GM19372 (cell line): ENCODE measurements around the gene TSEN54.

Experiments used
- ATAC-seq: cut with Tn5 transposase; IDR thresholded peaks from one replicate; pipeline ENCODE4 v1.9.1; 2021; ENCODE audit warnings: mild to moderate bottlenecking, low read depth, moderate library complexity; ENCODE audit not compliant: unreplicated experiment

TSEN54 gene

DNA sequence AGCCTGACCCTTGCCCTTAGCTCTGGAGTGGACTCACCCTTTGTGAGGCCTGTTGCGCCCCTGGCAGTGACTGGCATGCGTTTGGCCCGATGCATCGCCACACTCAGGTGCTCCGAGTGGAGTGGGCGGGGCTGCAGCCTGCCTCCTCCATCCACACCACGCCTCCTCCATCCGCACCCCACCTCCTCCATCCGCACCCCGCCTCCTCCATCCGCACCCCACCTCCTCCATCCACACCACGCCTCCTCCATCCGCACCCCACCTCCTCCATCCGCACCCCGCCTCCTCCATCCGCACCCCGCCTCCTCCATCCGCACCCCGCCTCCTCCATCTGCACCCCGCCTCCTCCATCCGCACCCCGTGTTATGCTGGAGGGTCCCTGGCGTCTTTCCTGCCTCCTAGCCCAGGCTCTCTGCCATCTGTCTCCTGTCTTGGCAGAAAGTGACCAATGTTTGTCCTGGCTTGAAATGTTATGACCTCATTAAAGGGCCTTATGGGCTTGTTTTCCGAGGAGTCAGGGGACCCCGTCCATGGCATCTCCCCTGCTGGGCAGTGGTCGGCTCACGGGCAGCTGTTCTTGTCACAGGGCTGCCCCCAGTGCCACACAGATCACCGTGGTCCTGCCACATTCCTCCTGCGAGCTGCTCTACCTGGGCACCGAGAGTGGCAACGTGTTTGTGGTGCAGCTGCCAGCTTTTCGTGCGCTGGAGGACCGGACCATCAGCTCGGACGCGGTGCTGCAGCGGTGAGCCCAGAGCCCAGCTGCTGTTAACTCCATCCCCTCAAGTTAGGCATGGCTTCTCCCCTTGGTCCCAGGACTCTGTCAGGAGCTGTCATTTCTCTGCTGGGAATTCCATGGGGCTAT lies 42.6 kb downstream of the TSEN54 start:
- ATAC-seq: no peak

DNA sequence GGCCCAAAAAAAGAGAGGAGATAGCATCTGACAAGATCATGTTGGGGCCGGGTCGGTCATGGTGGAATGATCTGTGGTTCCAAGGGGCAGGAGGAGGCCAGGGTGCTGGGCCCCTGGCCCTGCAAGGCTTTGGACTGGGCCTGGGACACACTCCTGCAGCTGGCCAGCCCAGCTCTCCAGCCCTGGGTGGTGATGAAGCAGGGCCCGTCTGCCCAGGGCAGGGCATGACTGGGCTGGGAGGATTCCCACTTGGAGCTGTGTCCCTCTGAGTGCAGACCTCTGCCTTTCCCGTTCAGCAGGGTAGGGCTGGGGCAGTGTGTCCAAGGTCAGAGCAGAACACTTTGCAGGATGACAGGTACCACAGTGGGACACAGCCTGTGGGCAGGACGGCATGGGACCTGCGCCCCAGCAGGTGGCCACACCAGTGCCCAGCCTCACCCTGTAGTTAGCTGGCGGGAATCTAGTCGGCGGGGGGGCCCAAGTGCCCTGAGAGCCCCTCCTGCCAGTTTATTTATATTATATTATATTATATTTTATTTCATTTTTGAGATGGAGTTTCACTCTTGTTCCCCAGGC lies 43.7 kb downstream of the TSEN54 start:
- no peak for ATAC-seq

DNA sequence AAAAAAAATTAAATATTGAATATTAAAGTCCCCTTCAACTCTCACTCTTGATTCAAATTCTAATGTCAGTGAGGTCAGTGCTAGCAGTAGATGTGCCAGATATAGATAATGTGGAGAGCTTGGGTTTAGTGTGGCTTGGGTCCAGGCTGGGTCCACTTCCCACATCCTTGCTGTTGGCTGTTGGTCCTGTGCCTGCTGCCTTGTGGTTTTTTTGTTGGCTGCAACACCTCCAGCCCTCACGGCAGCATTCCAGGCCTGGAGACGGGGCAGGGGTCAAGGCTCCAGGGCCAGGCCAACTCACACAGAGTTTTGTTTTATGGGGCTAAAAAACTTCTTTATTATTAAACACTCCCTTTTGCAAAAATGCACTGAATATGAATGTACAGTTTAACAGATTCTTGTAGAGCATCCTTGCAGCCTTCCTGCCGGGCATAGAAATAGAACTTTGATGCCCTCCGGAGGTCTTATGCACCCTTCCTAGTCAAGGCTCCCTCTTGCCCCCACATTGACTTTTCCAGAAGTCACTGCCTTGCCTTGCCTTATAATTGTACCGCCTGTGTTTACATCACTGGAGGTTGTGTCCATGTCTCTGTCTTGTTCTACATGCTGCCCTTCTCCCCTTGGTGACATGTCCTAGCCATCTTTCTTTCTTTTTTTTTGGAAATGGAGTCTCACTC lies 45.7 kb downstream of the TSEN54 start:
- no peak for ATAC-seq

DNA sequence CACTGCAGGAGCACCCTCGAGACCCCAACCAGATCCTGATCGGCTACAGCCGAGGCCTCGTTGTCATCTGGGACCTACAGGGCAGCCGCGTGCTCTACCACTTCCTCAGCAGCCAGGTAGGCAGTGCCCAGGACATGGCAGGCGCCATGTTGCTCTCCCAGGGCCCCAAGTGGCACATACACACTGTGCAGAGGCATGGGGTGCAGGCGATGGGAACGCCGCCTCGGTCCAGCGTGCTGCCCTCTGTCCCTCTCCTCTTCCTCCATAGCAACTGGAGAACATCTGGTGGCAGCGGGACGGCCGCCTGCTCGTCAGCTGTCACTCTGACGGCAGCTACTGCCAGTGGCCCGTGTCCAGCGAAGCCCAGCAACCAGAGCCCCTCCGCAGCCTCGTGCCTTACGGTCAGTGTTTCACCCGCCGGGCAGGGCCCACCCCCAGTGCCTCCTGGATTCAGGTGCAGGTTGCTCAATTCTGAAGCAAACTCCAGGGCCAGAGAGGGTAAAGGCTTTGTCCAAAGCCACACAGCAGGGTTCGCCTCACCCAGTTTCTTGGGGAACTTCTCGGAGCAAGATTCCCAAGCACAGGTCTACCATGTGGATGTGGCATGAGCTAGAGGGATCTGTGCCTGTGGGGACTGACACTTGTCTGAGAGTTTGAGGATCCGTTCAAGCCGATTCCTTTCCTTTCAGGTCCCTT lies 46.9 kb downstream of the TSEN54 start:
- ATAC-seq: no peak

DNA sequence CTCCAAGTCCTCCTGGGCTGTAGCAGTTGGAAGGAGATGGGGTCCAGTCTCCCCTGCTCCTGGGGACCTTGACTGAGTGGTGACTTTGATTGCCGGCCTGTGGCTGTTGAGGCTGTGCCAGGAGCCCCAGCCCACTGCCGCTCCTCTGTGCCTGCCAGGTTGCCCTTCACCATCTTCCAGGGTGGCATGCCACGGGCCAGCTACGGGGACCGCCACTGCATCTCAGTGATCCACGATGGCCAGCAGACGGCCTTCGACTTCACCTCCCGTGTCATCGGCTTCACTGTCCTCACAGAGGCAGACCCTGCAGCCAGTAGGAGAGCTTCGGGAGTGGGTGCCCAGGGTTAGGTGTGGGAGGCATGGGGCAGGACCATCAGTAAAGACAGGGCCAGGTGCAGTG lies 47.9 kb downstream of the TSEN54 start:
- no peak for ATAC-seq

DNA sequence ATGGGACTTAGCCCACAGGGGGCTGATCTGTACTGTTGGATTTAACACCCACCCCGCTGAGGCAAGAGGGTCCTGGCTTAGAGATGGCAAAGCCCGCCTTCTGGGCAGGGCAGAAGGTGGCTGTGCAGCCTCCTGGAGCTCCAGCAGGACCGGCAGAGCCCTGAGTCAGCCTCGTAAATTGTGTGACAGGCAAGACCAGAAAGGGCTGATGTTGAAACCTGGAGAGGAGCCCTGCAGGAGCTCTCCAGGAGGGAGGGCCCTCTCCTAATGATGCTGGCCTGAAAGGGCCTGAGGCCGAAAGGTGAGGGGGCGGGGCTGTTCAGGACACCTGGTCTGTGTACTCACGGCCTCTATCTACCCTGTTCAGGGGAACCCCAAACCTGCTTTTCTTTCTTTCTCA lies 48.7 kb downstream of the TSEN54 start:
- no peak for ATAC-seq

DNA sequence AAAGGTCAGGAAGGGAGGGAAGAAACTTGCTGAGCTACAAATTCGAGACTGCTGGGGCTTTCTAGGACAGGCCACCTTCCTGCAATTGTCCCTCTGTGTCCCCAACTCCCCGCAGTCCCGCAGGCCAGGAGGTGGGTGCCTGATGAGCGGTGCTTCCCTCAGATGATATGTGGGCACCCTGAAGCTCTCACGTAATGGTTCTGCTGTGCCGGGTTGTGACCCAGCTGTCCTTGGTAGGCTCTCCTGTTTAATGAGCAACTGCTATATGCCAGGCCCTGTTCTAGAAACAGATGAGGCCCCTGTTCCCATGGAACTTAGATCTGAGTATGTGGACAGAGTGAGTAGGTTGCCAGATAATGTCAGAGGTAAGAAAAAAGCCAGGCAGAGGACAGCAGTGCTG lies 49.3 kb downstream of the TSEN54 start:
- no peak for ATAC-seq

DNA sequence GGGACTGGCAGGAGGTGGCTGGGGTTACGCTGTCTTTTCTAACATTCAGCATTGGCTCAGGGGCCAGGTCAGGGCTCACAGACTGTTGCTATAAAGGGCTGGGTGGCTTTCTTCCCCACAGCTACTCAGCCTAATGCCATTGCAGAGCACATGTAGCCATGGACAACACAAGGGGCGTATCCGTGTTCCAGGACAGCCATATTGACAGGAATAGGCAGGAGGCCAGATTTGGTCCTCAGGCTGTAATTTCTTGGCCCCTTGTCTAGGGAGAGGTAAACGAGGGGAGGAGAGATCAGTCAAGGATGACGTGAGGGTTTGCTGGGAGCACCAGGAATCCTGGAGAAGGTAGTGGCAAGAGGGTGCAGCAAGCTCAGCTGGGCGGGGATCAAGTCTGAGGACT lies 50.1 kb downstream of the TSEN54 start:
- ATAC-seq: no peak

DNA sequence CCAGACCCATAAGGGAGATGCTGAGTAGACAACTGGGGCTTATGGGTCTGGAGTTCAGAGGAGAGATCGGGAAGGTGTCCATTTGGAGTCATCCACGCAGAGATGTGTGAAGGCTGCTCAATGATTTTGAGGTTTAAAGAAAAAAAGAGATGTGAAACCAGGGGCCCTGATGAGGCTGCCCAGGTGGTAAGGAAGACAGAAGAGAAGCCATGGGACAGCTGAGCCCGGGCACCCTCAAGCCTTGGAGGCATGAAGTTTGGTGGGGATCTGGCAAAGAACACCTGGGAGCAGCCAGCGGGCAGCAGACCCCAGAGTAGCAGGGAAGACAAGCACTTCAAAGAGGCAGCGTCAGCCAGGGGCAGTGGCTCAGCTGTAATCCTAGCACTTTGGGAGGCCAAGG lies 50.5 kb downstream of the TSEN54 start:
- no peak for ATAC-seq

DNA sequence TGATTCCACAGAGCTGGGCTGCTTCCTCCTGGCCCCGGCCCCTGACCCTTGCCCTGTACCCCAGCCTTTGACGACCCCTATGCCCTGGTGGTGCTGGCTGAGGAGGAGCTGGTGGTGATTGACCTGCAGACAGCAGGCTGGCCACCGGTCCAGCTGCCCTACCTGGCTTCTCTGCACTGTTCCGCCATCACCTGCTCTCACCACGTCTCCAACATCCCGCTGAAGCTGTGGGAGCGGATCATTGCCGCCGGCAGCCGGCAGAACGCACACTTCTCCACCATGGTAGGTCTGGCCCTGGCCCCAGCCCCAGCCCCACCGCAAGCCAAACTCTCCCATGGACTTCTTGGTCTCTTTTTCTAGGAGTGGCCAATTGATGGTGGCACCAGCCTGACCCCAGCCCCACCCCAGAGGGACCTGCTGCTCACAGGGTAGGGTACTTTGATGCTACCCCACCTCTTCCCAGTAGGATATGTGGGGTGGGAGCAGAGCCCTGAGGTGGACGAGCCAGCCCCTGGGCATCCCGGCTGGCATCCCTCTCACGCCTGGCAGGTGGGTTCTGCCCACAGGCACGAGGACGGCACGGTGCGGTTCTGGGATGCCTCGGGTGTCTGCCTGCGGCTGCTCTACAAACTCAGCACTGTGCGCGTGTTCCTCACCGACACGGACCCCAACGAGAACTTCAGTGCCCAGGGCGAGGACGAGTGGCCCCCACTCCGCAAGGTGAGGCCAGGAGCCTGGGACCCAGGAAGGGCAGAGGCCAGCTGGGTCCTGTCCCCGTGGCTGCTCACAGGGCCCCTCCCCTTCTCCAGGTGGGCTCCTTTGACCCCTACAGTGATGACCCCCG lies 52.3 kb downstream of the TSEN54 start:
- ATAC-seq: no peak

DNA sequence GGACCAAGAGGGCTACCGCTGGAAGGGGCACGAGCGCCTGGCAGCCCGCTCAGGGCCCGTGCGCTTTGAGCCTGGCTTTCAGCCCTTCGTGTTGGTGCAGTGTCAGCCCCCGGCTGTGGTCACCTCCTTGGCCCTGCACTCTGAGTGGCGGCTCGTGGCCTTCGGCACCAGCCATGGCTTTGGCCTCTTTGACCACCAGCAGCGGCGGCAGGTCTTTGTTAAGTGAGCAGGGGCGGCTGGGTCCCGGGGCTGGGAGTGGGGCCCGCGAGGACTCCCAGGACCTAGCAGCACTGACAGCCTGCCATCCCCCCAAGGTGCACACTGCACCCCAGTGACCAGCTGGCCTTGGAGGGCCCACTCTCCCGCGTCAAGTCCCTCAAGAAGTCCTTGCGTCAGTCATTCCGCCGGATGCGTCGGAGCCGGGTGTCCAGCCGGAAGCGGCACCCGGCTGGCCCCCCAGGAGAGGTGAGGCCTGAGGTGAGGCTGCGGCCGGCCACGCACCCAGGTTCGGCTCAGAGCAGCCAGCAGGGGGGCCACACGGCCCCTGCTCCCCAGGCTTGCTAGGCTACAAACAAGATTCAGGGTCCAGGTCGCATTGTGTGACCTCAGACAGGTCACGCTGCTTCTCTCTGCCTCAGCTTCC lies 53.8 kb downstream of the TSEN54 start:
- ATAC-seq: no peak

DNA sequence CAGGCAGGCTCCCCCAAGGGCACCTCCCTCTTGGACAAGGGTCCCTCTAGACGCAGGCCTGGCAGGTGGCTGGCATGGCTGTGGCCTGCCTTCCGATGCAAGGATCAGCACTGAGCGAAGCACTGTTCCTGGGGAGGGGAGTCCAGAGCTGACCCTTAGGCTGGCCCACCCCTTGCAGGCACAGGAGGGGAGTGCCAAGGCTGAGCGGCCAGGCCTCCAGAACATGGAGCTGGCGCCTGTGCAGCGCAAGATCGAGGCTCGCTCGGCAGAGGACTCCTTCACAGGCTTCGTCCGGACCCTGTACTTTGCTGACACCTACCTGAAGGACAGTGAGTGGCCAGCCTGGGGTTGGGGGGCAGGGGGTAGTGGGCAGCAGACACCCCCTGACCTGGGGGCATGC lies 54.4 kb downstream of the TSEN54 start:
- no peak for ATAC-seq

DNA sequence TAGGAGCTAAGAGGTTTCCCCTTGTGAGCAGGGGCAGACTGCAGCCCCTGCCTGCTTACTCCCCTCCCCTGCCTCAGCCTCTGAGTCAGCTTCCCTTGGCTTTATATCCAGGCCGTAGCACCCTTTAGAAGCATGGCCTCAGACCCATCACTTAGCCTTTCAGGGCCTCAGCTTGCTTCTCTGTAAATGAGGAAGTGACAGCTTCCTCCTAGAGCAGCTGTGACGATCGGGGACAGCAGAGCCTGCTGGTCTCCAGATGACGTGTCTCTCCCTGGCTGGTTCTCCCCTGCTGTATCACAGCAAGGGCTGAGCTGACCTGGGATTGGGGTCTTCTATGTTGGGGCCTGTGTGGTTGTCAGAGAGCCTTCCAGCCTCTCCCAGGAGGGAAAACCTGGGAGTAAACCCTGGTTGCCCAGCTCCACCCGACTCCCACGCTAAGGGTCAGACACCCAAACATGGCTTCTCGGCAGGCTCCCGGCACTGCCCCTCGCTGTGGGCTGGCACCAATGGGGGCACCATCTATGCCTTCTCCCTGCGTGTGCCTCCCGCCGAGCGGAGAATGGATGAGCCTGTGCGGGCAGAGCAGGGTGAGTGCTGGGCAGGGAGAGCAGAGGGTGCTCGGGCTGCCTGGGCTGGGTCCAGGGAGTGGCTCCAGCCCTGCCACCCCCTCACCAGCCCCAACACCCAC lies 55.0 kb downstream of the TSEN54 start:
- ATAC-seq: no peak

DNA sequence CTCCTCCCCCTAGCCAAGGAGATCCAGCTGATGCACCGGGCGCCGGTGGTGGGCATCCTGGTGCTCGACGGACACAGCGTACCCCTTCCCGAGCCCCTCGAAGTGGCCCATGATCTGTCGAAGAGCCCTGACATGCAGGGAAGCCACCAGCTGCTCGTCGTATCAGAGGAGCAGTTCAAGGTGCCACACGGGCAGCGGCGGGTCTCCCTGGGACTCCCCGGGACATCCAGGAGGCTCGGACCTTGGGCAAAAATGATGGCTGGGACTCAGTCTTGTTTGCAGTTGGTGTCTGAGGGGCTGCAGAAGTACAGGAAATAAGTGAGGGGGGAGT lies 55.5 kb downstream of the TSEN54 start:
- no peak for ATAC-seq

DNA sequence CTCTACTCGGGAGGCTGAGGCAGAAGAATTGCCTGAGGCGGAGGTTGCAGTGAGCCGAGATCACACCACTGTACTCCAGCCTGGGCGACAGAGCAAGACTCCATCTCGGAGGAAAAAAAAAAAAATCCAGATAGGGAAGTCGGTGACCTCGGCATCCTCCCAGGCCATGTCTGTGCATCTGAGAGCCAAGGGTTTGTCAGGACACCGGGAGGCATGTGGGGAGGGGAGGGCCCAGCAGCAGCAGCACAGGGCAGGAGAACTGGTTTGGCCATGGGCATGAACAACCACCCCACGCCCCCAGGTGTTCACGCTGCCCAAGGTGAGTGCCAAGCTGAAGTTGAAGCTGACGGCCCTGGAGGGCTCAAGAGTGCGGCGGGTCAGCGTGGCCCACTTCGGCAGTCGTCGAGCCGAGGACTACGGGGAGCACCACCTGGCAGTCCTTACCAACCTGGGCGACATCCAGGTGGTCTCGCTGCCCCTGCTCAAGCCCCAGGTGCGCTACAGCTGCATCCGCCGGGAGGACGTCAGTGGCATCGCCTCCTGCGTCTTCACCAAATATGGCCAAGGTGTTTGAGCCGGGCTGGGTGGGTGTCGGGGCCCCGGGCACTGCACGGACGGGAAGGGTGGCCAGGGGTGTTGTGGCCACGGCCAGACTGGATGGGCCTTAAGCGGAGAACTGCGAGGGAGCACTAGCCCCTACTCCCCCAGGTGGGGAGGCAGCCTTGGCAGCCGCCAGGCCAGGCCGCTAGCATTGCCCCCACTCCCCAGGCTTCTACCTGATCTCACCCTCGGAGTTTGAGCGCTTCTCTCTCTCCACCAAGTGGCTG lies 56.6 kb downstream of the TSEN54 start:
- ATAC-seq: no peak

DNA sequence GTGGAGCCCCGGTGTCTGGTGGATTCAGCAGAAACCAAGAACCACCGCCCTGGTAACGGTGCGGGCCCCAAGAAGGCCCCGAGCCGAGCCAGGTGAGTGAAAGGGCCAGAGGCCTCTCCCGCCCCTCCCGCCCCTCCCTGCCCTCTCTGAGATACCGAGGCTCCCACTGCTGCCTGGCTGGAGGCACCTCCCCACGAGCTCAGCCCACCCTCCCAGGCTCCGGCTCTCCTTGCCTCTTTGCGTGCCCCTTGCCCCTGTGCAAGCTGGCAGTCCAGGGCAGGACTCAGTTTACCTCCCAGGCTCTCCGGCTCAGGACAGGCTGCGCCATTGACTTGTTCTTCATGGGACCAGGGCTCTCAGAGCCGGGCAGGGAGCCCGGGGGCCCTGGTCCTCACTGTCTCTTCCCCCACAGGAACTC lies 57.2 kb downstream of the TSEN54 start:
- no peak for ATAC-seq

DNA sequence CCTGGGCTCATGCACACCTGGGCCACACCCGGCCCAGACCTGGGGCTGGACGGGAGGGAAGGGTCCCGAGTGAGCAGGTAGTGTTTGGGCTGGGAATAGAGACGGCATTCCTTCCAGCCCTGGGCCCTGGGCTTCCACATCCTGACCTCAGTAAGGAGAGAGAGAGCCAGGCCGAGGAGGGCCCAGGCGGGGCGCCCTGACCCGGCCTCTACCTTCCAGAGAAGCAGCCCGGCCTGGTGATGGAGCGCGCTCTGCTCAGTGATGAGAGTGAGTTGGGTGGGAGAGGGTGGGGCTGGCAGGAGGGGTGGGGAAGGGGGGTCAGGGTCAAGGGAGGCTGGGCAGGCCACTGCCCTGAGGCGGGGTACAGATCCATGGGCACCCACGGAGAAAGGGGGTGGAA lies 57.7 kb downstream of the TSEN54 start:
- ATAC-seq: no peak
